Measurements from ENCODE around the gene C1QTNF4.
"Not testable (repeated sequence)": the region's sequence is repeated elsewhere in the genome, so short reads cannot be mapped to it uniquely, and the experiment has no call there.

C1QTNF4 gene

GRCh38 chr11:47564933-47565339 lies 29.3 kb downstream of the C1QTNF4 start:
- FAIRE-seq = no peak

GRCh38 chr11:47564366-47564765 lies 29.8 kb downstream of the C1QTNF4 start:
- FAIRE-seq = not testable (repeated sequence)

- not testable (repeated sequence) for FAIRE-seq
These were observed 31.8 kb downstream of the C1QTNF4 start for GRCh38 chr11:47562393-47562792.

GRCh38 chr11:47560426-47560825 lies 33.8 kb downstream of the C1QTNF4 start:
- no peak for FAIRE-seq

- no peak for FAIRE-seq
These were observed 35.5 kb downstream of the C1QTNF4 start for GRCh38 chr11:47558695-47559094.

- FAIRE-seq = not testable (repeated sequence)
These were observed 37.2 kb downstream of the C1QTNF4 start for GRCh38 chr11:47557004-47557403.

GRCh38 chr11:47553406-47553743 lies 40.8 kb downstream of the C1QTNF4 start:
- FAIRE-seq = no peak

GRCh38 chr11:47552566-47553405 lies 41.4 kb downstream of the C1QTNF4 start, which contains the start of gene CELF1:
CELF1 (minus strand) TSS chr11:47553132; CDS start chr11:47499523, 53,609 bp downstream.
- FAIRE-seq = no peak

GRCh38 chr11:47552056-47552565 lies 42.1 kb downstream of the C1QTNF4 start:
- peak; percentile 60 for FAIRE-seq

- peak; percentile 50 for FAIRE-seq
These were observed 43.1 kb downstream of the C1QTNF4 start for GRCh38 chr11:47551086-47551485.

- no peak for FAIRE-seq
These were observed 43.7 kb downstream of the C1QTNF4 start for GRCh38 chr11:47550288-47551047.

- FAIRE-seq = not testable (repeated sequence)
These were observed 47.9 kb downstream of the C1QTNF4 start for GRCh38 chr11:47546274-47546673.

- FAIRE-seq = no peak
These were observed 48.9 kb downstream of the C1QTNF4 start for GRCh38 chr11:47545298-47545697.

- FAIRE-seq = no peak
These were observed 53.1 kb downstream of the C1QTNF4 start for GRCh38 chr11:47541070-47541469.

GRCh38 chr11:47539681-47540039 lies 54.6 kb downstream of the C1QTNF4 start:
- FAIRE-seq = no peak
